Activated naive CD8-positive, alpha-beta T cell treated with anti-CD3 and anti-CD28 coated beads for 36 hours (primary cell): Measurements from ENCODE around the gene BMP8B. TPM values are rescaled to one million over a fixed set of nuclear protein-coding genes. Genes with fewer than 3 reads are reported as not detected.

ENCODE experiments used
- DNase-seq: peaks from one replicate; pipeline ENCODE4 v3.0.0; 2021
- H3K27ac Mint-ChIP-seq: one replicate; pipeline ENCODE4 v1.8.0; 2022; ENCODE audit warnings: mild to moderate bottlenecking, moderate library complexity, mixed read lengths
- H3K27me3 Mint-ChIP-seq: one replicate; pipeline ENCODE4 v1.8.0; 2022; ENCODE audit warnings: mild to moderate bottlenecking, mixed read lengths
- H3K36me3 Mint-ChIP-seq: one replicate; pipeline ENCODE4 v1.8.0; 2021; ENCODE audit warnings: mild to moderate bottlenecking, mixed read lengths
- H3K4me1 Mint-ChIP-seq: one replicate; pipeline ENCODE4 v1.8.0; 2021; ENCODE audit warnings: mixed read lengths
- H3K4me3 Mint-ChIP-seq: one replicate; pipeline ENCODE4 v1.8.0; 2022; ENCODE audit warnings: mild to moderate bottlenecking, moderate library complexity, mixed read lengths
- H3K9me3 Mint-ChIP-seq: one replicate; pipeline ENCODE4 v1.8.0; 2022; ENCODE audit warnings: mixed read lengths
- total RNA-seq, 2 experiments: library from RNA; stranded (reverse); gene quantifications; one replicate each; pipeline ENCODE4 v1.2.3, GENCODE V29; 2021

The BMP8B gene
- total RNA-seq, 2 experiments from 2014 or later: 0.12 to 0.20 TPM

GRCh38 chr1:39711104-39711965 is 77.3 kb downstream of the BMP8B start:
- Mint-ChIP-seq H3K27me3 (peaks cover 16% of the 10 kb centered on the region), H3K4me1 (no peaks in the 10 kb centered on the region), H3K9me3 (no peaks in the 10 kb centered on the region), H3K27ac (no peak overlapping the region), H3K36me3 (no peaks in the 10 kb centered on the region), H3K4me3 (no peak overlapping the region)
- DNase-seq: no peak

GRCh38 chr1:39707506-39707905 is 81.2 kb downstream of the BMP8B start:
- DNase-seq: no peak
- Mint-ChIP-seq H3K27ac (no peak overlapping the region), H3K4me1 (no peaks in the 10 kb centered on the region), H3K4me3 (no peak overlapping the region), H3K27me3 (peaks cover 8% of the 10 kb centered on the region), H3K9me3 (no peaks in the 10 kb centered on the region), H3K36me3 (no peaks in the 10 kb centered on the region)

Other genes starting within 250 kb of the BMP8B start
- gene PABPC4, start 212.1 kb downstream of the BMP8B start, total RNA-seq: 100 to 1,000 TPM; 445 to 490 TPM
- gene HEYL, start 149.2 kb downstream of the BMP8B start, total RNA-seq: under 1 TPM; 0.08 to 0.26 TPM
- under 1 TPM in 1 of 2 experiments, not detected in 1; 0.32 TPM for gene NT5C1A, start 116.8 kb downstream of the BMP8B start, total RNA-seq
- gene HPCAL4, start 97.4 kb downstream of the BMP8B start, total RNA-seq: 1 to 10 TPM; 1.8 to 2.2 TPM
- gene PPIE, start 50.0 kb downstream of the BMP8B start, total RNA-seq: 10 to 100 TPM; 66.9 to 68.0 TPM
- 1 to 10 TPM; 3.8 to 5.7 TPM for gene OXCT2, start 17.5 kb downstream of the BMP8B start, total RNA-seq
- gene TRIT1, start 94.6 kb upstream of the BMP8B start, total RNA-seq: 10 to 100 TPM; 42.3 to 44.0 TPM
- gene MYCL, start 113.1 kb upstream of the BMP8B start, total RNA-seq: under 1 TPM; 0.08 to 0.20 TPM
- 10 to 100 TPM; 20.2 to 22.3 TPM for gene MFSD2A, start 166.3 kb upstream of the BMP8B start, total RNA-seq